ENCODE data around the gene SYNJ2. TPM values are rescaled to one million over a fixed set of nuclear protein-coding genes. Genes with fewer than 3 reads are reported as not detected.
A peak's percentile ranks its signal among the peaks of the same experiment; 100 is the strongest.

The SYNJ2 gene
- total and polyA plus RNA-seq, 2 of the 4 experiments (the other 2 are of a cell fraction): 40.8 to 45.2 TPM

GRCh38 chr6:157974341-157974894 lies 7.2 kb upstream of the SYNJ2 start:
- Histone ChIP-seq H3K23ac (ENCODE audit: low read depth, low read length) (no peak overlapping the region), H3K9me1 (ENCODE audit: insufficient read depth, low read length) (peaks cover 5% of the 10 kb centered on the region), H3K4me1 (ENCODE audit: control insufficient read depth, insufficient read depth, low read length) (peaks cover 2% of the 10 kb centered on the region), H4K91ac (ENCODE audit: insufficient read depth, low read depth, low read length) (peak overlapping the region; percentile 13; the same call in 1 of the 2 replicates), H4K8ac (ENCODE audit: low read depth in 2 of 2, low read length in 2 of 2) (0 out of 4 replicates have a peak overlapping the region, but pooled peaks of 1 of the 2 experiments have one; percentile 7), H3K4ac (ENCODE audit: low read depth, low read length) (peak overlapping the region; percentile 17), H3K18ac (ENCODE audit: low read depth, low read length) (no peak overlapping the region), H2AK5ac (ENCODE audit: low read depth, low read length) (peak overlapping the region; percentile 3), H3K56ac (ENCODE audit: extremely low read depth, insufficient read depth, low read length) (no peak overlapping the region), H3K36me3 (ENCODE audit: control insufficient read depth, insufficient read depth, low read length) (no peaks in the 10 kb centered on the region), H3K4me2 (ENCODE audit: low read depth, low read length) (no peak overlapping the region), H4K20me1 (ENCODE audit: insufficient read depth, low read length) (no peaks in the 10 kb centered on the region), H3K14ac (replicated peaks; ENCODE audit: low read depth, low read length) (peak overlapping the region; percentile 32; the same call in 1 of the 2 replicates), H2AFZ (replicated peaks; ENCODE audit: low read length, poor library complexity) (peak overlapping the region; percentile 11), H3K79me1 (ENCODE audit: low read depth in 1 of 2, low read length in 2 of 2) (no peaks in the 10 kb centered on the region), H3K9me3 (ENCODE audit: control insufficient read depth, insufficient read depth, low read length) (no peaks in the 10 kb centered on the region), H3K4me3 (ENCODE audit: insufficient read depth, low read depth, low read length) (no peak overlapping the region), H3K9ac (ENCODE audit: low read depth, low read length) (no peak overlapping the region), H4K5ac (ENCODE audit: low read depth, low read length) (no peak overlapping the region), H2BK5ac (ENCODE audit: low read depth, low read length, poor library complexity, severe bottlenecking) (no peak overlapping the region), H3K27me3 (ENCODE audit: control insufficient read depth, insufficient read depth, low read length) (no peaks in the 10 kb centered on the region), H2BK15ac (ENCODE audit: low read depth, low read length) (no peak overlapping the region), H3K27ac (ENCODE audit: insufficient read depth, low read length) (no peak overlapping the region), H2BK20ac (ENCODE audit: low read depth, low read length) (peak overlapping the region; percentile 65), H2BK120ac (ENCODE audit: low read depth, low read length) (peak overlapping the region; percentile 23), H2AK9ac (replicated peaks; ENCODE audit: low read depth, low read length, poor library complexity) (peak overlapping the region; percentile 68)
- ChIA-PET POLR2A (ENCODE audit: unreplicated experiment) (no interaction called here), CTCF (no interaction called here)
- in situ Hi-C loops (cut with MboI; ENCODE audit: low sequenced_read_pairs) (no loop called here), dilution Hi-C loops (cut with HindIII; ENCODE audit: low sequenced_read_pairs, unreplicated experiment) (no loop called here), intact Hi-C loops (cut with micrococcal nuclease) (no loop called here)
- WGBS, 2 experiments (ENCODE audit: extremely low coverage in 2 of 2, insufficient read length in 1 of 2): 64% methylated on average over 7 of the region's 9 CpGs; no CpG with 5 or more reads in 1 of the 2 experiments
- no TSS peak for BruUV-seq (replicated peaks)
- DNase-seq: peak; percentile 65
- ATAC-seq (ENCODE audit: low read depth): peak; percentile 54
- TF ChIP-seq CEBPB (IDR thresholded peaks at IDR 0.05; ENCODE audit: low read depth, low read length) (no peak), SMC3 (IDR thresholded peaks at IDR 0.05; ENCODE audit: low read depth, low read length) (no peak), NFE2L2 (IDR thresholded peaks at IDR 0.05; ENCODE audit: low read depth, low read length) (no peak), RCOR1 (IDR thresholded peaks at IDR 0.05; ENCODE audit: insufficient replicate concordance, low read length) (no peak), MAZ (IDR thresholded peaks at IDR 0.05; ENCODE audit: borderline replicate concordance, low read depth, low read length) (no peak), MAFK (IDR thresholded peaks at IDR 0.05; ENCODE audit: low read depth, low read length) (no peak), USF2 (IDR thresholded peaks at IDR 0.05; ENCODE audit: low read depth, low read length) (no peak), CTCF (conservative IDR thresholded peaks at IDR 0.05; ENCODE audit: low read depth, low read length) (no peak), RAD21 (IDR thresholded peaks at IDR 0.05; ENCODE audit: low read length) (no peak)
